ENCODE data around the gene BRDT. TPM values are rescaled to one million over a fixed set of nuclear protein-coding genes. Genes with fewer than 3 reads are reported as not detected.

Gene BRDT
- total and polyA plus RNA-seq, 2 experiments from 2014 or later = not detected

GRCh38 chr1:91997607-91998195 is 48.5 kb downstream of the BRDT start:
- H3K9me2 ChIP-seq (ENCODE audit: insufficient read depth) = no peaks in the 10 kb centered on the region
- H3K27ac ChIP-seq = no peak overlapping the region
- H3K4me1 ChIP-seq (ENCODE audit: insufficient read depth) = no peaks in the 10 kb centered on the region
- TF ChIP-seq EZH2 (IDR thresholded peaks at IDR 0.05; ENCODE audit: insufficient read depth, poor library complexity, severe bottlenecking) (no peak), EZH2phosphoT487 (IDR thresholded peaks at IDR 0.05; ENCODE audit: insufficient read depth, low read depth) (no peak)
- H3K36me3 ChIP-seq (ENCODE audit: low read depth) = no peaks in the 10 kb centered on the region
- no peaks in the 10 kb centered on the region for H3K27me3 ChIP-seq (replicated peaks; ENCODE audit: insufficient read depth)
- H3K4me2 ChIP-seq (ENCODE audit: unreplicated experiment) = no peak overlapping the region
- H4K20me1 ChIP-seq (ENCODE audit: insufficient read depth) = no peaks in the 10 kb centered on the region
- WGBS, 2 experiments (ENCODE audit: low coverage in 1 of 2, low lambda C conversion rate in 2 of 2, missing lambda C conversion rate in 2 of 2) = 43 to 52% methylated on average over 1 of the region's 1 CpG
- no peak overlapping the region for H2AFZ ChIP-seq
- H3K4me3 ChIP-seq = no peak overlapping the region
- H3K9me3 ChIP-seq (ENCODE audit: low read depth) = no peaks in the 10 kb centered on the region
- peak; percentile 65 for DNase-seq
- H3K79me2 ChIP-seq (ENCODE audit: insufficient read depth) = no peaks in the 10 kb centered on the region
- H3F3A ChIP-seq (ENCODE audit: insufficient read depth) = no peaks in the 10 kb centered on the region
- no peak overlapping the region for H3K9ac ChIP-seq
- in situ Hi-C loops (cut with MboI) = loop anchor here (25.0 kb wide), 1 partner anchor 615 kb away; no protein-coding TSS in a partner anchor

- H3K36me3 ChIP-seq (ENCODE audit: low read depth) = no peaks in the 10 kb centered on the region
- no peak overlapping the region for H2AFZ ChIP-seq
- H3K9me3 ChIP-seq (ENCODE audit: low read depth) = no peaks in the 10 kb centered on the region
- no peaks in the 10 kb centered on the region for H3K4me1 ChIP-seq (ENCODE audit: insufficient read depth)
- no peaks in the 10 kb centered on the region for H3K9me2 ChIP-seq (ENCODE audit: insufficient read depth)
- H3K27me3 ChIP-seq (replicated peaks; ENCODE audit: insufficient read depth) = no peaks in the 10 kb centered on the region; the same call in 1 of the 2 replicates
- H3K4me2 ChIP-seq (ENCODE audit: unreplicated experiment) = no peak overlapping the region
- no peaks in the 10 kb centered on the region for H4K20me1 ChIP-seq (ENCODE audit: insufficient read depth)
- no peaks in the 10 kb centered on the region for H3K79me2 ChIP-seq (ENCODE audit: insufficient read depth)
- no peak overlapping the region for H3K4me3 ChIP-seq
- H3K27ac ChIP-seq = no peak overlapping the region
- TF ChIP-seq EZH2 (IDR thresholded peaks at IDR 0.05; ENCODE audit: insufficient read depth, poor library complexity, severe bottlenecking) = no peak
- no peak for TF ChIP-seq EZH2phosphoT487 (IDR thresholded peaks at IDR 0.05; ENCODE audit: insufficient read depth, low read depth)
- H3K9ac ChIP-seq = no peak overlapping the region
- H3F3A ChIP-seq (ENCODE audit: insufficient read depth) = no peaks in the 10 kb centered on the region
- no peak for DNase-seq
- in situ Hi-C loops (cut with MboI) = no loop called here
Observed at GRCh38 chr1:92004129-92004528, 54.9 kb downstream of the BRDT start.

GRCh38 chr1:92013923-92014322 is 64.7 kb downstream of the BRDT start:
- Histone ChIP-seq H3K79me2 (ENCODE audit: insufficient read depth) (no peaks in the 10 kb centered on the region), H3K4me1 (ENCODE audit: insufficient read depth) (no peaks in the 10 kb centered on the region), H3K4me2 (ENCODE audit: unreplicated experiment) (no peak overlapping the region), H4K20me1 (ENCODE audit: insufficient read depth) (no peaks in the 10 kb centered on the region), H3K9me3 (ENCODE audit: low read depth) (no peaks in the 10 kb centered on the region), H3K4me3 (no peak overlapping the region), H3K9ac (no peak overlapping the region), H2AFZ (no peak overlapping the region), H3K27ac (no peak overlapping the region), H3K27me3 (replicated peaks; ENCODE audit: insufficient read depth) (no peaks in the 10 kb centered on the region; the same call in 1 of the 2 replicates), H3K9me2 (ENCODE audit: insufficient read depth) (no peaks in the 10 kb centered on the region), H3K36me3 (ENCODE audit: low read depth) (no peaks in the 10 kb centered on the region), H3F3A (ENCODE audit: insufficient read depth) (no peaks in the 10 kb centered on the region)
- in situ Hi-C loops (cut with MboI) = no loop called here
- TF ChIP-seq EZH2 (IDR thresholded peaks at IDR 0.05; ENCODE audit: insufficient read depth, poor library complexity, severe bottlenecking) = no peak
- TF ChIP-seq EZH2phosphoT487 (IDR thresholded peaks at IDR 0.05; ENCODE audit: insufficient read depth, low read depth) = no peak
- no peak for DNase-seq

GRCh38 chr1:92016720-92017316 is 67.6 kb downstream of the BRDT start:
- Histone ChIP-seq H3K4me1 (ENCODE audit: insufficient read depth) (no peaks in the 10 kb centered on the region), H3K36me3 (ENCODE audit: low read depth) (no peaks in the 10 kb centered on the region), H2AFZ (no peak overlapping the region), H3K79me2 (ENCODE audit: insufficient read depth) (no peaks in the 10 kb centered on the region), H3K9me3 (ENCODE audit: low read depth) (no peaks in the 10 kb centered on the region), H3K4me2 (ENCODE audit: unreplicated experiment) (no peak overlapping the region), H3F3A (ENCODE audit: insufficient read depth) (no peaks in the 10 kb centered on the region), H4K20me1 (ENCODE audit: insufficient read depth) (no peaks in the 10 kb centered on the region), H3K27ac (no peak overlapping the region), H3K9me2 (ENCODE audit: insufficient read depth) (no peaks in the 10 kb centered on the region), H3K27me3 (replicated peaks; ENCODE audit: insufficient read depth) (no peaks in the 10 kb centered on the region), H3K4me3 (no peak overlapping the region), H3K9ac (no peak overlapping the region)
- 80 to 86% methylated on average over 5 of the region's 5 CpGs for WGBS, 2 experiments (ENCODE audit: low coverage in 1 of 2, low lambda C conversion rate in 2 of 2, missing lambda C conversion rate in 2 of 2)
- DNase-seq = no peak
- in situ Hi-C loops (cut with MboI) = no loop called here
- TF ChIP-seq EZH2 (IDR thresholded peaks at IDR 0.05; ENCODE audit: insufficient read depth, poor library complexity, severe bottlenecking) (no peak), EZH2phosphoT487 (IDR thresholded peaks at IDR 0.05; ENCODE audit: insufficient read depth, low read depth) (no peak)
